Fibroblast of peridontal ligament (primary cell): ENCODE results near the gene UBAC2.
"Not testable (repeated sequence)": the region's sequence is repeated elsewhere in the genome, so short reads cannot be mapped to it uniquely, and the experiment has no call there.

ENCODE experiments used
- DNase-seq: peaks from one replicate; pipeline ENCODE4 v3.0.0-alpha.2; 2010; ENCODE audit errors: extremely low read depth

The UBAC2 gene

DNA sequence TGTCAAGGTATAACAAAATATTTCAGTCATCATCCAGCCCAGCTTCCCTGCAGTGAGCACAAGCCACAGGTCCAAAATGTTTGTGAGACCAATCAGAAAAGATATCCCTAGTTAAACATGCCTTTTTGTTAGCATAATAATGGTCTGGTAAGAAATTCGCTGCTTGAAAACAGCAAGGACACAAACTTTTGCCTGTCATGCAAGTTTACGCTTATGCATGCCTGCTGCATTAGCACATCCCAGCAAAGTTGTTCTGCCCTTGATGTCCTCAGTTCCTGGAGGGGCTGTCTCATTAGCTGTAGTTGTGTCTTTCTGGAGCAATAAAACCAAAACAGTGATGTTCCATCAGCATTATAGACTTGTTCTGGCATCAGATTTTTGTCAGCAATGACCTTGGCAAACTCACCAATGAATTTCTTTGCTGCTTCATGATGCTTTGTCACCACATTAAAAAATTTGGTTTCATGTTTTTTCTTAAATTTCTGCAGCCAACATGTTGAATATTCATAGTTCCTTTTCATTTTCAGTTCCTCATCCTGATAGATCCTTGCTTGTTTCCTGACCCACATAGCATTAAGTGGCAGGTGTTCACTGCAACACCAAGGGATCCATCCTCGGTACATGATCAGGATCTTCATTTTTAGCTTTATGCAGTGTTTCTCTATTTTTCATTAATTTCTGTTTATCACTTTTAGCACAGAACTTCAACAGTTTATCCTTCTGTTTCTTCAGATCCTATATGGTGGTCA is 178.5 kb downstream of the UBAC2 start:
- no peak for DNase-seq

DNA sequence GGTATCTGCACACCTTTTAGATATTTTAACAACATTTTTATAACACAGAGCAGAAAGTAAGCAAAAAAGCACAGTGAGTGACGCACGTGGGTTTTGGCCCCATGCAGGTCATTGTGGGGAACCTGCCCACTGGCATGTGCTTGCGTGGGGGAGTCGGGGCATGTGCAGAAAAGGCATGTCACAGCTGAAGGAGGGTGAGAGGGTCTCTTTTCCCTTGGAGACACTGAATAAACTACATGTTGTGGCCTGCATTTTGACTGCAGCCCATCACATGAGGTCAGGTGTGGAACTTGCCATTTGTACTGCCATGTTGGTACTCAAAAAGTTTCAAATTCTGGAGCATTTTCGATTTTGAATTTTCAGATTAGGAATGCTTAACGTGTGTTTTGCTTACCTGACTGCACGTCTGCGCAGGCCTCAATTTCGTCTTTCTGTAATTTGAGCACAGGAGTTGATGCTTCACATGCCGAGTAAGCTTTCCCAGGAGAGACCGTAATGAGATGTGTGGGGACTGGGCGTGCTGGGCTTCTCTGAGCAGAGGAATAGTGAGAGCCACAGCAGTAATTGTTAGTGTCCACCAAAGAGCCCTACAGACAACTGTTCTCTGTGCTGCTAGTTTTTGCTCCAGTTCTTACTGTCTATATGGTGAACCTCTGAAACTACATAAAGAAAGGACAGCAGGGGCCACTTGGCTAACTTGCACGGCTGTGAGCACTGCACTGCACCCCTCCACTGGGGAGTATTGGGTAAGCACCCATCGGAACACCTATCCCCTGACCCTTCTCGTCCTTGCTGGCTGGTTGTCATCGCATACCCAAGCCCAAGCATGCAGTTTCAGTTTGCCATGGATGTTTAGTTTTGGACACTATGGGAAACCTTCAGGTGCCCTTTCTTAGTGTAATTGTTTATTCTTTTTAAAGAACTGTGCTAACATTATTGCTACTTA is 179.5 kb downstream of the UBAC2 start:
- no peak for DNase-seq

DNA sequence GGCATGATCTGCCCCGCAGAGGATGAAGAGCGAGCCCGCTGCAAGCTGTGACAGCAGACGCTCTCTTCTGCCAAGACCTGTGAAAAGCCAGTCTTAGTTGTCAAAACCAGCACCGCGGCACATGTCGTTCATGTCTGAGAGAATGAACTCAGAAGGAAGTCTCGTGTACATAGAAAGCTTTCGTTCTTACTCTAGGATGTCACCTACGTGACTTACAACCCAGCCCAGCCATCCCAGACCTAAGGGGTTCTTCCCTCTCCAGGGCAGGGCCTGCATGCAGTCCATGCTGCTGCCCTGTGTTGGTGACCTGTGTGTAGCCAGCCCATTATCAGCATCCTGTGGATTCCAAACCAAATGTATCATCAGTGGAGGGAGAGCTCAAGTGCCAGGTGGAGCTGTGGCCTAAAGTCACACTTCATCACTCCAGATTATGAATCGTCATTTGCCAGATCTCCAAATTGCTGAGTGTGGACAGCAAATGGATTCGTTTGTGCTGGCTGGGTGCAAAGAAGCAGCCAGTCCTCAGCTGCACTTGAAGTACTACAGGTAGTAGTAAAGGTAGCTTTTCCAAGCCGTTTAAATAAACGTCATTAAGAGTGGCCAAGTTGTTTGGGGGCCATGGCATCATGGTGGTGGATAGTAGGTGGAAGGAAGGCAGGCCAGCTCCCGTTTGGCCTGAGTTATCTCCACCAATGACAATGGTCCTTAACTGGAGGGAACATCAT is 180.4 kb downstream of the UBAC2 start:
- DNase-seq: no peak

DNA sequence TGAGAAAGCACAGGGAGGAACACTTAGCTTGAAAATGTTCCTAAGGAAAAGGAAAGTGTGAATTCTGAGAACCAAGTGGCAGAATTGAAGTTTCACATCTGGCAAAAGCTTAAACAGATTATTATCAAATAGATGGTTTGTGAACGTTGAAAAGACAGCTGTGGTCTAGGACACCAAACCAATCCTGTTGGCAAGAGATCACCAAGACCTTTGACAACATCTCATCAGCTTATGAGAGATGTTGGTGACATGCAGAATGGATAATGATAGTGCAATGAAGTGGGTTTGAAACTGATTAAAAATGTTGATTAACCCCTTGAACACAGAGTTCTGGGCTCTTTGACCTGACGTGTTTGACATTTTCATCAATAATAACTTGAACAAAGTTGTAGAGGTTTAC is 181.1 kb downstream of the UBAC2 start:
- no peak for DNase-seq

DNA sequence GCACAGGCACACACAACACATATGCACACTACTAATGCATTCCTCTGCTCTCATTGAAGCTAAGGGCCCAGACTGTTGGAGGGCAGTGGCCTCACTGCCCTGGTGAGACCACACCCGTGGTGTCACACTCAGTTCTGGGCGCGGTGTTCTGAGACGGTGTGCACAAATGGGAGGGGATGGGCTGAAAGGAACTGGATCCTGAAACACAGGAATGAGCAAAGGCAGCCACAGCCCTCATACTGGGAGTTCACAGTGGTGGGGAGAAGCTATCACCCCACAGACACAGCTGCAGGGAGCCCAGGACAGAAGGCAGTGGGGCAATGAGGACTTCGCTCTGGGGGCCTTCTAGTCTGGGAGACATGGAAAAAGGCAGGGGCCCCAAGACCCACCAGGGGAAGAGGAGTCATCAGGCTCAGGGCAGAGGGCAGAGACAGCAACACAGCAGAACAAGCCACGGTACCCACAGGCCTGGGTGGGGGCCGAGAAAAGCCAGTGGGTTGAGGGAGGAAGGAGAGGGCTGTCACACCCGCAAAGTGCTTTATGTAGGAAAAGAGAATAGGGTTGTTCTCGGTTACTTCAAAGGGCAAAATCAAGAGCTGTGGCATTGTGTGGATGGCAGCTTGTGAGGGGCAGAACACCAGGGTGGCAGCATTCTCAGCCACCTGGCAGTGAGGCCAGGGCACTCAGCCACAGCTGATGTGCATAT is 181.9 kb downstream of the UBAC2 start:
- DNase-seq: no peak

DNA sequence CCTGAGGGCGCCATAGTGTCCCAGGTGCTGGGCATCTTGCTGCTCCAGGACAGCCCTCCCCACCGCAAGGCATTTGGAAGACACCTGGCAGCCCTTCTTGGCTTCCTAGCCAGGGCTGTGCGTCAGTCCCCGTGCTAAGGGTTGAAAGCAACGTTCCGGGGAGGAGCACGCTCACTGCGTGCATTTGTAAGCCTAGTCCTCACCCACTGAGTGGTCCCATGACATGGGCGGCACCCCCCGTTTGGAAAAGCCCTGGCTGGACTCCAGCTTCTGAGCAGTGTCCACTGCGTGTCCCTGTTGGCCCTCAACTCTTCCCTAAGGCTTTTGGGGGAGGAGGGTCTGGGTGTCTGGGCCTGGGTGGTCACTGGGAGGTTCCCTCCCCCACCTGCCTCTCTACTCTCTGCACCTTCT is 182.9 kb downstream of the UBAC2 start:
- no peak for DNase-seq

DNA sequence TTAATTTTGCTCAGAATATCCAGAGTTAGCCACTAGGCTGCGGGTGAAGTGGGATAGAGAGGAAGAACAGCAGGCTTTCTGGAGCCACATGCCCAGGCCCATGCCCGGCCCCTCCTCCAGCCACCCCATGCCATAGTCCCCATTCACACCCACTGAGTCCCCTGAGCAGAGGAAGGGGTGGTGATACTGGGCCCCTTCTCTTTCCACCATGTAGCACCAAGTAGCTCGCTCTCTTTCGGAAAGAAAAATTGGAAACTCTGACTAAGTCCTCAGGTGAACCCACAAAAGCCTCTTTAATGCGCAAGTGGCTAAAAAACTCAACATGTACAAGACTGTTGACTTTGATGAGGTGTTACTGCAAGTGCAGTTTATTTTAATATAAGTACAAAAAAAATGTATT is 183.3 kb downstream of the UBAC2 start:
- no peak for DNase-seq

DNA sequence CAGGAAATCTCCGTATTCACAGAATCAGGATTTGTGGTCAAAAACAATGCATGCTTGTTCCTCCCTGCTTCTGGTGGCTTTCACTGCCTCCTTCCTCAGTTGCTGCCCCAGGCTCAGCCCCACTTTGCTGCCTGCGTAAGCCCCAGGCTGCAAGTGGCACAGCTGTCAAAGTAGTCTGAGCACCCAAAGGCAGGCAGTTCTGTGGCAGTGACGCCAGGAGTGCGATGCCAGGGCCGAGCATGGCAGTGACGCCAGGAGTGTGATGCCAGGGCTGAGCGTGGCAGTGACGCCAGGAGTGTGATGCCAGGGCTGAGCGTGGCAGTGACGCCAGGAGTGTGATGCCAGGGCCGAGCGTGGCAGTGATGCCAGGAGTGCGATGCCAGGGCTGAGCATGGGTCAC is 183.8 kb downstream of the UBAC2 start:
- no peak for DNase-seq

DNA sequence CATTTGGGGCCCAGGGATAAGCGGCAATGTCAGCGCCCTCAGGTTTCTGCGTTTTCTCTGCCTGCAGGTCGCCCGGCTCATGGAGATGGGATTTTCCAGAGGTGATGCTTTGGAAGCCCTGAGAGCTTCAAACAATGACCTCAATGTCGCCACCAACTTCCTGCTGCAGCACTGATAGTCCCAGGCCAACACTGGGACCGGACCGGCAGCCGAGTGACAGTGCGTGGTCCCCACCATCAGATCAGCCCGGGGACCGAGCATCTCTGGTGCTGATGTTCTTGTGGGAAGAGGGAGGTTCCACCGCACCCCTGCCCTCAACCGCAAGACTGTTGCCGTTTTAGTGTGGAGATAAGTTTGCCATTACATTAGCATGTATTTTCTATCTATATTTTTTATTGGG is 184.5 kb downstream of the UBAC2 start:
- DNase-seq: no peak

DNA sequence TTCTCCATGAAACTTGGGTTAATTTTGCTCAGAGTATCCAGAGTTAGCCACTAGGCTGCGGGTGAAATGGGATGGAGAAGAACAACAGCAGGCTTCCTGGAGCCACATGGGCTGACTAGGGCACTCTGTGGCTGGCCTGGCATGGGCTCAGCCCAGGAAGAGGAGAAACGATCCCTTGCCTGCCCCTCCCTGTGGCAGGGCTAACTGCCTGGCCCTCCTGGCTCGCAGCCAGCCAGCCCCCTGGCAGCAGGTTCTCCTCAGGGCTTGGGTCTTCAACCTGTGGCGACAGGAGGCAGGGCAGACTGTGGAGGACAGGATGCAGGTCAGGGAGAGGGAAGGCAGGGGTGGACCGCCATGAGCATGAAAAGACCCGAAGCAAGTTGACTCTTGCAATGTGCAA is 185.3 kb downstream of the UBAC2 start:
- no peak for DNase-seq

DNA sequence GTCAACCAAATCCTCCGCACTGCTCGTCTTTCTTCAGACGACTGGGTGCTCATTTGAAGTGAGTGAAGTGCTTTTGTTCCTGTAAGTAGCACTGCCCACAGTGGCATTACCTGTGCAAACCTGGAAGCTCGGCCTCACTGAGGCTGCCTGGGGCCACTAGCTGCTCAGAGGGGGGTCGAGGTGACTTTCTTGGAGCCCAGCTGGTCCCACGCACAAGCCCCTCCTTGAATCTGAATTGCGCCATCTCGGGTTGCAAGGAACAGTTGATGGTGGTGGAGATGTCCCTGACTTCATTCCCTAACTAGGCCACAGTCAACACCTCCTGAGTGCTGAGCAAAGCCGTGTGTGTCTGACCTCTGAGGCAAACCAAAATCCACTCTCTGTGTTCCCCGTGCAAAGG is 185.8 kb downstream of the UBAC2 start:
- no peak for DNase-seq

DNA sequence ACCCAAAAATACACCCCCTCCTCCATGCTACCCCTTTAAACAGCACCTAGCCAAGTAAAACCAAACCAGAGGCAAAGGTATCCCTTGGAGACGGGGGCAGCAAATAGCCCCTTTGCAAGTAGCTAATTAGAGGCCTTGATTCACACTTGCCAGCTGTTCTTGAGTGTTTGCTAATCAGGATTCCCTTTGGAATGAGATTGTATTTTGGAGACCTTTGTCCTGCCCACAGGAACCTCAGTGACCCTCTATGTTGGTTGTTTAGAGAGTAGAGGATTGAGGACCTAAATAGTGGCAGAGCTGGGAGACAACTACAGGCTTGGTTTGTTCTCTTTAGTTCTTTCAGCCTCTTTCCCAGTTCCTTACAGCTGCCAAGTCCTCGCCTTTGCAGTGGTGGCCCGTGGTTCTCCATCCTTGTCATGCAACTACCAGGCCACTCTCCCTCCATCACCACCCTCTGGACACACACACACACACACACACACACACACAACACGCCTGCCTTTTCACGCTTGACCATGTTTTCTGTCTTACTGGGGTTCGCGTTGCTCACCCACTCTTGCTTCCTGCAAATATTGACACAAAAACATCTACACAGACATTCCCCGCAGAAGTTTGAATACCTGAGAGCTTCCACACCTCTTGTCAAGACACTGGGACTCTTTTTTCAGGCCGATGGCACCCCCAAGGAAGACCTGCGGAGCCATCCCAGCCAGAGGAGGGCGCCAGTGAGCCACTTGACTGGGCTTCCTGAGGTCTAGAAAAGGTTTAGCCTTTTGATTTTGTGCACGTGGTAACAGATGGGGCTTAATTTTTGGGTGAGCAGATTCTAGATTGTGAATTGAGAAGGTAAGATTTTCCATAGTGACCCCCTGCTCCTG is 186.5 kb downstream of the UBAC2 start:
- DNase-seq: no peak

DNA sequence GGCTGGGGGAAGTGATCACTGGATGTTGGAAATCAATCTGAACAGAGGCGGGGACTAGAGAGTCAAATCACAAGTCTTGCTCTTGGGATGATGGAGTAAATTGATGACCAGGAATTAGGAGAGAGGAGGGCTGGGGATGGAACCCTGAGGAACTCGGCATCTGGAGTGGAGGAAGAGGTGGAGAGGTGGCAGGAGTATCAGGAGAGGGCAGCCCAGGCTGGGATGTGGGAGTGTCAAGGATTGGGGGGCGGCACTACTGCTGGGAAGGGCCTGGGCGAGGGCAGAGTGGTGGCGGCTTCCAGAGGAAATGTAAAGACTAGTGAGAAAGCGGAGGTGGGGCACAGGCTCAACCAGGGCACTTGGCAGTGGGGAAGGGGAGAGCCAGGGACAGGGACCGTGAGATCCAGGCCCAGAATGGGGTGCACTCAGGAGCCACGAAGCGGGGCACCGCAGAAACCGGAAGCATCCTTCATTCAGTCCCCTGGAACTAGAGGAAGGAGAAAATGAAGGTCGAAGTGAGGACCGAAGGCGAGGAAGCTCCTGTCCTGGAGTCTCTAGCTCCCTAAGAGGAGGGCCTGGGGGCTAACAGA is 187.8 kb downstream of the UBAC2 start:
- DNase-seq: no peak

DNA sequence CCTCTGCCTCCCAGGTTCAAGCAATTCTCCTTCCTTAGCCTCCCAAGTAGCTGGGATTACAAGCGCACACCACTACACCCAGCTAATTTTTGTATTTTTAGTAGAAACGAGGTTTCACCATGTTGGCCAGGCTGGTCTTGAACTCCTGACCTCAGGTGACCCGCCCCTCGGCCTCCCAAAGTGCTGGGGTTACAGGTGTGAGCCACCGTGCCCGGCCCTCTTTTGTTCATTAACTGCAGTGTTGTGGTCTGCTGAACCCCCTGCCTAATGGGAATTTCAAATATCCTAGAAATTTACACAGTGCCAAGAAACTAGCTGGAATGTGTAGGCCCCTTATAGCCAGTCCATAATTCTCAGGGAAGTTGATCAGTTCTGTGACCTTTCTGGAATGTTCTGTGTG is 188.4 kb downstream of the UBAC2 start:
- DNase-seq: not testable (repeated sequence)

DNA sequence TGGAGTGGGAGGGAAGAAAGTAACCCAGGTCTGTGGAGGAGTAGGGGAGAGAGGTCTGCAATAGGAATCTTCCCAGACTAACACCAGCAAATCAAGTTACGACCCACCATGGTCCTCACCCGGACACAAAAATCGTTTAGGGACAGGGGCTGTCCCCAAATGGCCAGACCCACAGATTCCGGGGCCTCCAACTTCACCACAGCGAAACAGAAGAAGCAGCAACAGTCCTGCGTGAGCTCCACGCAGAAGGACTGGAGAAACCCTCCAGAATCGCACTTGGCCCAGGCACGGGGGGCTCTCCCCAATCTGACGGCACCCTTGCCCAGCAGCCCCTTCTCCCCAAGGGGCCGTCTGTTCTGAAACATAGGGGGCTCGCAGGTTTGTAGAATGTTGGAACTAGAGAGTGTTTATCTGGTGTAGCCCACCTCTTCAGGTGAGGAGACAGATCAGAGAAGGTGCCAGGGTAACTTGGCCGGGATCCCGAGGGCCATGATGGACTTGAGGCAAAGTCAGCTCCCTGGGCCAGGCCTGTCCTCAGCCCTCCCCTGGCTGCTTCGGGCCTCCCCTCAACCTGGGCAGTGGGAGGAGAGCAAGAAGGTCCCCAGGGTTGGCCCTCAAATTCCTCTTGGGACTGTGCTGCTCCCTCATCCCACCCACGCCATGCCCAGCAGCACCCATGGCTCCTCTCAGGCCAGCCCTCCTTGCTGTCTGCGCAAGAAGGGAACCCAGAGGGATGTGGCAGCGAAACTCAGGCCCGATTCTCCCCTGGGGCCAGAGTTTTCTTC is 189.1 kb downstream of the UBAC2 start:
- DNase-seq: no peak

DNA sequence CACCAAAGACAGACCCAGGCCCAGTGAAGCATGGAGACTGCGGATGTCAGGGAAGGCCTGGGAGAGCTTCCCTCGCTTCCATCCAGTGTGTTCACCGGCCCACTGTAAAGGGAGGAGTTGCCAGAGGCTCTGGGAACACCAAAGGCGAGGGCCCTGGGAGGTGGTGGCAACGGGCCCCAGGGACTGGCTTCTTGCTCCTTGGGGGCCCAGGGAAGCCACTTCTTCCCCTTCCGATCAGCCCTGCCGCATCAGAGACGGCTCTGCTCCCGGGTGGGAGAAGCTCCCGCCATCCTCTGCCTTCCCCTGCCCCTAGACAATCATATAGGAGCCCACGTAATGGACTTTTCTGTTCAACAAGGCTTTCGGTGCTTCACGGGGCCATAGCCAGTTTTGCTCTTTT is 189.9 kb downstream of the UBAC2 start:
- no peak for DNase-seq

DNA sequence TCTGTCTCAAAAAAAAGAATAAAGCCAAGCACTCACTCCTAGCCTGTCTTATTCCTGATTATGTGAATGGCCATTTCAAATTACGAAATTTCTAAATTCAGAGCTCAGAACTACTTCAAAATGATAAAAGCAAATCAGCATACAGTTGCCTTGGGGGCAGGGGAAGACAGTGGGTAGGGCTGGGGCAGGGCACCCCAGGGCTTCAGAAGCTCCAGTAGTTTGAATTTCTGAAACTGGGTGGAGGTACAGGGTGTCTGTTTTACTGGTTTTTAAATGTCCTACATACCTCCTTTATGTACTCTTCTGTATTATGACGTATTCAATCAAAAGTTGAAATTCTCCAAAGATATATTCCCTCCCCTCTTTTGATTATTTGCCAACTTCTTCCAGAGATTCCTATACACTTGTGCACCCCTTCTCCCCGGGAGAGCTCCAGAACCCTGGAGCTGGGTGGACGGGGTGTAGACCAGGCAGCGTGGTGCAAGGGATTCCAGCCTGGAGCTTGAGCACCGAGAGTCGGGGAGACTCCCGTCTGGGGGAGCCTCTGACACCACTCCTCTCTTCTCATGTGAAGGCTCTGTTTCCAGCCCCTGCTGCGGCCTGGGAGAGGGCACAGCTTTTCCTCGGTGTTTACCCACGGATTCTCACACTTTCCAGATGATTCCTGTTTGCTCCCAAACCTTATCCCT is 191.3 kb downstream of the UBAC2 start:
- no peak for DNase-seq

DNA sequence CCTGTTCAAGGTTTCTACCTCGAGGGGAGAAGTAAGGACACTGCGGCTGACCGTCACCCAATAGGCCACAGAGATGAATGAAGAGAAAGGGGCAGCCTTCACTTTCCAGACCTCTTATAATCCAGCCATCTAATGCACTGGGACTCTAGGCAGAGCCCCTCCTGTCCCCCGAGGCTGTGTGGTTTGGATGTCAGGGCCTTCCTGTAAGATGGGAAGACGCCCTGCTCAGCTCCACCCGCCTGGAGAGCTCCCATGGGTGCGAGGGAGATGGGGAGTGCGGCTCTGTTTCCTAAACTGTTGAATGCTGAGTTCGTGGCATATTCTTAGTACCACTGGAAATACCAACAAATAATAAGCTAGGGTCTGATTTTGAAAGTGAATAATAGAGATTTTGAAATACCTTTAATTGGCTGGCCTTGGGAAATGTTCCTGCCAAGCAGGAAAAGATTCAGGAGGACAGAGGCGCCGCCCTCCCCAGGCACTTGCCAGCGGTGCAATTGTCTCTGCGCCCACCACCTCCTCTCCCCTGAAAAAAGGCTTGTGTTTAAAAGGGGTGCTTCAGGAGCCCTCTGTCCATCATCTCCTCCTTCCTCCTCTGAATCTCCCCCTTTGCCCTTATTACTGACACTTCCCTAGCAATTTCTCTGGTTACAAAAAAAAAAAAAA is 191.9 kb downstream of the UBAC2 start:
- no peak for DNase-seq
